OCI-LY7 (cell line): ENCODE measurements around the gene PRLR. TPM values are rescaled to one million over a fixed set of nuclear protein-coding genes. Genes with fewer than 3 reads are reported as not detected.

Experiments
- BruUV-seq: library from RNA; stranded (reverse); fragments of 400-500 nt; replicated peaks from 2 replicates; lab custom pipeline; 2021; lab: Mats Ljungman, UMichigan
- CTCF ChIA-PET: fragments of 300-600 bp; sonication (Branson Sonifier 250); formaldehyde crosslinking; loops from one replicate; lab custom pipeline; 2022; ENCODE audit warnings: antibody characterized with exemption; ENCODE audit not compliant: unreplicated experiment; lab: Charles Lee
- POLR2A ChIA-PET: fragments of 300-600 bp; sonication (Branson Sonifier 250); formaldehyde crosslinking; loops from one replicate; lab custom pipeline; 2022; ENCODE audit warnings: antibody characterized with exemption; lab: Charles Lee
- DNase-seq: peaks from one replicate; pipeline ENCODE4 v3.0.0-alpha.2; 2015; ENCODE audit warnings: low spot score
- H2AFZ ChIP-seq: fragments of 200-600 bp; sonication (generic), shearing (Covaris generic); 2 replicates; pipeline ENCODE4 v1.6.1; 2014; ENCODE audit warnings: mild to moderate bottlenecking, antibody characterized with exemption, low read length, moderate library complexity
- H3K27ac ChIP-seq: fragments of 200-600 bp; sonication (generic); 2 replicates; pipeline ENCODE4 v1.5.1; 2014; ENCODE audit warnings: mixed run types, low read depth, mild to moderate bottlenecking, moderate library complexity, low read length, inconsistent platforms; ENCODE audit not compliant: poor library complexity, severe bottlenecking
- H3K36me3 ChIP-seq: fragments of 200-600 bp; sonication (generic); 2 replicates; pipeline ENCODE4 v1.6.1; 2014; ENCODE audit warnings: mild to moderate bottlenecking, antibody characterized with exemption, low read length, moderate library complexity, mixed read lengths; ENCODE audit not compliant: insufficient read depth
- H3K4me1 ChIP-seq: fragments of 200-600 bp; sonication (generic); 2 replicates; pipeline ENCODE4 v1.5.1; 2014; ENCODE audit warnings: mild to moderate bottlenecking, low read length; ENCODE audit not compliant: insufficient read depth, poor library complexity, severe bottlenecking
- H3K4me2 ChIP-seq: fragments of 200-600 bp; sonication (generic); 2 replicates; pipeline ENCODE4 v1.6.1; 2014; ENCODE audit warnings: mild to moderate bottlenecking, low read length
- H3K4me3 ChIP-seq: fragments of 200-600 bp; sonication (generic); 2 replicates; pipeline ENCODE4 v1.5.1; 2014; ENCODE audit warnings: mild to moderate bottlenecking, low read depth, low read length; ENCODE audit not compliant: poor library complexity, severe bottlenecking
- H3K79me2 ChIP-seq: fragments of 200-600 bp; sonication (generic); 2 replicates; pipeline ENCODE4 v1.6.1; 2016; ENCODE audit warnings: low read depth, mild to moderate bottlenecking, low read length, moderate library complexity, mixed read lengths; ENCODE audit not compliant: insufficient read depth
- H3K9me2 ChIP-seq: fragments of 200-600 bp; sonication (generic); 2 replicates; pipeline ENCODE4 v1.6.1; 2016; ENCODE audit warnings: mild to moderate bottlenecking, low read length, mixed read lengths; ENCODE audit not compliant: insufficient read depth
- H3K9me3 ChIP-seq: fragments of 200-600 bp; sonication (generic); 2 replicates; pipeline ENCODE4 v1.6.1; 2014; ENCODE audit warnings: mild to moderate bottlenecking, mixed run types, low read length, mixed read lengths
- H4K20me1 ChIP-seq: fragments of 200-600 bp; sonication (generic); 2 replicates; pipeline ENCODE4 v1.6.1; 2014; ENCODE audit warnings: mild to moderate bottlenecking, antibody characterized with exemption, low read length, moderate library complexity, mixed read lengths; ENCODE audit not compliant: insufficient read depth
- CTCF ChIP-seq: fragments of 200-600 bp; sonication (generic); conservative IDR thresholded peaks from 2 replicates; pipeline ENCODE4 v1.5.1; 2014; ENCODE audit warnings: mild to moderate bottlenecking, antibody characterized with exemption, low read length, moderate library complexity, mixed read lengths
- EZH2phosphoT487 ChIP-seq: fragments of 200-600 bp; sonication (generic); IDR thresholded peaks from 2 replicates; pipeline ENCODE4 v1.6.1; 2018; ENCODE audit warnings: low read depth, borderline replicate concordance, mild to moderate bottlenecking, mixed run types, antibody characterized with exemption, low read length, moderate library complexity, mixed read lengths
- intact Hi-C: fragments of 100-400 bp; cut with micrococcal nuclease; formaldehyde crosslinking; loops from one replicate; pipeline ENCODE4 v1.10.0; 2022; ENCODE audit not compliant: unreplicated experiment
- total RNA-seq, 2 experiments: library from RNA; depleted of rRNA in 1 of 2; stranded (reverse); fragments of >200 nt in 1 of 2; shearing (Covaris generic) in 1 of 2; gene quantifications; 2 replicates each; pipeline ENCODE4 v1.2.3, GENCODE V29; 2014 to 2022

Gene PRLR
- total RNA-seq, 2 experiments from 2014 or later = not detected

- Histone ChIP-seq H3K27ac (no peak overlapping the region), H3K9me2 (no peaks in the 10 kb centered on the region), H3K9me3 (no peaks in the 10 kb centered on the region), H3K4me3 (no peak overlapping the region), H2AFZ (no peak overlapping the region), H3K4me2 (no peak overlapping the region), H4K20me1 (no peaks in the 10 kb centered on the region), H3K36me3 (no peaks in the 10 kb centered on the region), H3K4me1 (no peaks in the 10 kb centered on the region), H3K79me2 (no peaks in the 10 kb centered on the region)
- BruUV-seq = no TSS peak
- no peak for DNase-seq
- ChIA-PET CTCF (no interaction called here), POLR2A (no interaction called here)
- no peak for TF ChIP-seq CTCF
- TF ChIP-seq EZH2phosphoT487 = no peak
- intact Hi-C loops = no loop called here
These were observed 29.0 kb downstream of the PRLR start for GRCh38 chr5:35201291-35201690.

GRCh38 chr5:35199886-35200285, 30.4 kb downstream of the PRLR start:
- H3K9me3 ChIP-seq = no peaks in the 10 kb centered on the region
- peaks cover 6% of the 10 kb centered on the region for H3K4me1 ChIP-seq
- ChIA-PET CTCF (no interaction called here), POLR2A (no interaction called here)
- H3K79me2 ChIP-seq = no peaks in the 10 kb centered on the region
- no peak for DNase-seq
- H4K20me1 ChIP-seq = no peaks in the 10 kb centered on the region
- no peaks in the 10 kb centered on the region for H3K9me2 ChIP-seq
- no peak overlapping the region for H3K4me2 ChIP-seq
- H2AFZ ChIP-seq = no peak overlapping the region
- H3K36me3 ChIP-seq = no peaks in the 10 kb centered on the region
- intact Hi-C loops = no loop called here
- TF ChIP-seq CTCF = no peak
- no peak for TF ChIP-seq EZH2phosphoT487
- no peak overlapping the region for H3K27ac ChIP-seq
- no peak overlapping the region for H3K4me3 ChIP-seq
- BruUV-seq = no TSS peak

GRCh38 chr5:35198686-35199085, 31.6 kb downstream of the PRLR start:
- peaks cover 18% of the 10 kb centered on the region for H3K4me1 ChIP-seq
- H3K4me3 ChIP-seq = no peak overlapping the region
- BruUV-seq = no TSS peak
- intact Hi-C loops = no loop called here
- H3K9me2 ChIP-seq = no peaks in the 10 kb centered on the region
- H3K36me3 ChIP-seq = no peaks in the 10 kb centered on the region
- H3K79me2 ChIP-seq = no peaks in the 10 kb centered on the region
- no peaks in the 10 kb centered on the region for H4K20me1 ChIP-seq
- TF ChIP-seq EZH2phosphoT487 (no peak), CTCF (no peak)
- no peaks in the 10 kb centered on the region for H3K9me3 ChIP-seq
- H2AFZ ChIP-seq = no peak overlapping the region
- H3K27ac ChIP-seq = no peak overlapping the region
- ChIA-PET CTCF (no interaction called here), POLR2A (interaction anchor here (1.3 kb wide), 1 partner anchor 12 kb away, joined by 5 read pairs; no protein-coding TSS in a partner anchor)
- H3K4me2 ChIP-seq = no peak overlapping the region
- DNase-seq = no peak
